Activated CD4-positive, alpha-beta T cell treated with anti-CD3 and anti-CD28 coated beads for 24 hours (primary cell): ENCODE results near the gene RBMS3.
A peak's percentile ranks its signal among the peaks of the same experiment; 100 is the strongest.

Source experiments
- DNase-seq, 2 donors: peaks; one replicate each; pipeline ENCODE4 v3.0.0-alpha.2; 2020; ENCODE audit warnings: low read depth in 2 of 2

The RBMS3 gene

DNA sequence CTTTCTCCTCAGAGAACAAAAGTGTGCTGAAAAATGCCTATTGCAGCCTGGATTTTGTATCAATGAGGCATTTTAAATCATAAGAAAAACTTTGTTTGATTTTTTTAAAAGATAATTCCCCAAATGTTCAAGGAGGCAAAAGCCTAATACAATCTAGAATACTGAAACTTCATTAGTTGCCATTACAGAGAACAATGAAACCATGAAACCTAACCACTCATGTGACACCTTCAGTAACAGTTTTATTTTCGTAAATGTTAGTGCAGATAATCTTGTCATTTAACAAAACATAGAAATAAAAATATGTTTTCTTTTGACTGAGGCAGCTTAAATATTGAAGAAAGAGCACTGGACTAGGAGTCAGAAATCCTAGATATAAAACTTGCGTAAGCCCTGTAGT lies 655.9 kb downstream of the RBMS3 start:
- DNase-seq: no peak

DNA sequence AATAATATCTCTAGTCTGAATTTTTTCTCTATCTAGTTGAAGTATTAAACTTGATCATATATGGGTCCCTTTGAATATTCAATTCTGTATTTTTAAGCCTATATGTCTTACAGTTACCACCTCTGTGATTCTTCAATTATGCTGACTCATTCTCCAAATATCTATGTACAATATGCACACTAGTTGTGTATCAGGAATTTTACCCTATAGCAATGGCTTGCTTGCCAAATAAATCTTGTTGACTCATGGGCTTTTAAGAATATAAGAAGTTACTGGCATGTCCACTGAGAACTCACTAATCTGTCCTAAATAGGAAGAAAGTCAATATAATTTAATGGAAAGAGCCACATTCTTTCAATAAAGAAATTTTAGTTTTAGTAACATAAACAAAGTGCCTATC lies 656.3 kb downstream of the RBMS3 start:
- no peak for DNase-seq

DNA sequence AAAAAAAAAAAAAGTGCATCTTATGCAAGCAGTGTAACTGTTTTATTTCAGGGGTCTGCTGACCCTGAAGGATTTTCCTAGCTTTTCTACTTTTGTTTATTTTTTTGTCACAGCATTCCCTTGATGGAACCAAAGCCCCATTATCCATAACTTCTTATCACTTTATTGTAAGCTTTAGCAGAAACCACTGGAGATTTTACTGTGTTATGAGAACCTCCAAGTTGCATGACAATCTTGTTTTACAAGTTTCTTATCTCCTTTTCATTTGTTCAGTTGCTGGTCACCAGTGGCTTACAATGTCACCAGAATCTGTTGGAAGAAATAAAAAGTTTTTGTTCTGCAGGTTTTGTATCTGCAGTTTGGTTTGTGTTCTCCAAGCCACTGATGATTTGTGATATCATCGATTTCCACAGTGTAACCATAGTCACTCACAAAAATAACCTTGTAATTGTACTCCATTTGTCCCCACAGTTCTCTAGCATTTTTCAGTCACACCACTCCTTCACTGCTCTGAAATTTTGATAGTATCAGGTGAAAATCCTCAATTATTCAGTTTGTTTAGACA lies 660.0 kb downstream of the RBMS3 start:
- no peak for DNase-seq

DNA sequence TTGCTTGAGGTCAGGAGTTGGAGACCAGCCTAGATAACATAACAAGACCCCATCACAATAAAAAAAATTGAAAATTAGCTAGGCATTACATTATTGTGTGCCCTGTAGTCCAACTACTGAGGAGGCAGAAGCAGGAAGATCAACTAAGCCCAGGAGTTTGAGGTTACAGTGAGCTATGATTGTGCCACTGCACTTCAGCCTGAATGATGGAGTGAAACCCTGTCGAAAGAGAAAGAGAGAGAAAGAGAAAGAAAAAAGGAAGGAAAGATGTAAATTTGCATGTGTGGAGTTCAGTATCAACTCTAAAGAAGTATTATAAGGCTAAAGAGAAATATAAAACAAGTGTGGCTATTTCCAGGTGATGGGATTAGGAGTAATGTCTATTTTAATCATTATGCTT lies 661.4 kb downstream of the RBMS3 start:
- no peak for DNase-seq

DNA sequence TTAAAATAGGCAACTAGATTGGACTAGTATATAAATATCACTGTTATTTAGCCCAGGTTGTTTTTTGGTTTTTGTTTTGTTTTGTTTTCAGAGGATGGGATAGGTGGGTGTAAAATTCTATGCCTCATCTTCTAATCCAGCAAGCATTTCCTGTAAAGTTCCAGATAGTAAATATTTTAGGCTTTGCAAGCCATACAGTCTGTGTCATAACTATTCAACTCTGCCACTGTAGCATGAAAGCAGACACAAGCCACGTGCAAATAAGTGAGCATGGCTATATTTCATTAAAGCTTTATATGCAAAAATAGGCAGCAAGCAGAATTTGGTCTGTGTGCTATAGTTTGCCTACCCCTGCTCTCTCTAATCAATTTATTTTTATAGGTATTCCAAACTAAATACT lies 668.3 kb downstream of the RBMS3 start:
- no peak for DNase-seq

DNA sequence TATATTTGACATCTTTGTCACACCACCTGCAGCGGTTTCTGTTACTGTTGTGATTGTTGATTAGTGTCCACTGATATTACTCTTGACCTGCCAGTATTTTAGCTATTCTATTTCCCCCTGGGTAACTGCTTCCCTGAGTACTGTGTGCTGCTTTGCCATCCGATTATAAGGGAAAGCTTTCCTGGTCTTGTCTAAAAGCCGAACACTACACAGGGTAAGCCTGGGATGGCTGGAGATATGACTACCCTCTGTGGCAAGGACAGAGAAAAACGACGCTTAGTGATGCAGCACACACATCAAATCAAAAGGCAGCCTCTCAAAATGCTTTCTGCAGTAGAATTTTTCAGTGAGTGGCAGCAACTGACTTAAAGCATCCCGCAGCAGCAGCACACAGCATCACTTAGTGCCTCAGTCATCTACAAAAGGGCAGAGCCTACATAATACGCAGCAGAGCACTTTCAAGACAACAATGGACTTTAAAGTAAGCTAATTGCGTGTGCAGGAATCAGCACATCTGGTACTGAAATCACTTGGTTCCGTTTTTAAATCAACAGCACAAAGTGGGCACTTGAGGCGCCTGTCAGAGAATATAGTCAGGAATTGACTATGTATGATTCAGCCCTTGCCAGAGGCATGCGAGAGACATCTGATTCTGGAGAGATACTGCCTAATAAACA lies 669.2 kb downstream of the RBMS3 start:
- DNase-seq: no peak

DNA sequence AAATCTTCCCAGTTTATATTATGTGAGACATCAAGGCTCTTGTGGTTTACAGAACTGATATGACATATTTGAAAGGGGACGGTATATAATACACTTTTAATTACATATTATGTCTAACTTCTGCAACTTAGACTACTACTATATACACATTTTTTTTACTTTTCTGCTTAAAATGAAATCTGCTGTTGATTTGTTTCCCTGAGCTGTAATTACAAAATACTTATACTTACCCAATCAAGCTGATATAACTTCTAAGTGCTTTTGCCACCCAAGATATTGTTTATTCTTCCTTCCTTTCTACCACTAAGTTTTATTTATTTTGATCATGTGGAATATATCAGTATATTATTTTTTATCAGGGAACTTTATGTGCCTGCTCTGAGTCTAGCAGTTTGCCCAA lies 671.6 kb downstream of the RBMS3 start:
- DNase-seq: no peak

DNA sequence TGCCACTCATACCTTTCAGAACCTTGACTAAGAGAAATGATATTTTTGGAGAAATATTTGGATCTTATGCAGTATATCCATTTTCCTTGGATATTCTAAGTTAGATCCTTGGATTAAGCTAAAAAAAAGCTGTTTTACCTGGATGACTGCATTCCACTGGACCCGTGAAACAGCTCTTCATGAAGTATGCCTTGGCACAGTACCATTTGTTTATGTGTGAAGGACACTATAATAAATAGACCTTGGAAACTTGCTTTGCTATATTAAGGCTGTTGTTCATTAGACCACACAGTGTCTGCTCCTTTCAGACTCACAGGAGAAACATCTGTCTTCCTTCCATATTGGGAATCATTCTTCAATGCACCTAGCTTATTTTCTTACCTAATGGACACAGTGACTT lies 674.5 kb downstream of the RBMS3 start:
- no peak for DNase-seq

DNA sequence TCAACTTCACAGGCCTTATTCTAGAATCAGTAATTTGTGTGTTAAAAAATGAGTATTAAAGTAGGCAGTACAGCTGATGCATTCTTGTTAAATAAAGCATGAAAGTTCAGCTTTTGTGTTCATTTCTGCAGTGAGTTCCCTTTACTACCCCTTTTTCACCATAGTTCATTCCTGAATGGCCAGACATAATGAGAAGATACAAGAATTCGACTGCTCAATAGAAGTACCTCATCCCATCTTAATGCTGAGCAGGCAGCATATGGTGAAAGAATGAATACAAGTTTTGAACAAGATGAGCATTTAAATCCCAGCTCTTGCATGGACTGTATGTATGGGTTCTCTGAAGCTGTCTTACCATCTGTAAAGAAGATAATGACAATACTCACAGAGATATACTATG lies 677.9 kb downstream of the RBMS3 start:
- DNase-seq: no peak

DNA sequence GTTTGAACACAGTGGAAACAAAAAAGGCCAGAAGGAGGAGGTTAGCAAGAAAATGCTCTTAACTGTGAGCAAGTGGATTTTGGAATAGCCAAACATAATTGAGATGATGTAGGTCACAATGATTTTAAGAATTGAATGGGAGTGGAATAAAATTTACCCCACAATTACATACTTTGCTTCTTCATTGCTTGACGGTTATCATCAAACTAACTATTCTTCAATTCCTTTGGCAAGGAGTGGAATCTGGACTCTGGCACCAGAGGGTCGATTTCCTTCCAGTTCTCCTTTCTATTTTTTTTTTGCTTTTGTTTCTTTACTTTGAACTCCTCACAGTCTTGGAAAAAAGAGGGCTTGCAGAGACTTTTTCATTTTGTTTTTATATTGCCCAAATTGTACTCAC lies 691.0 kb downstream of the RBMS3 start:
- no peak for DNase-seq

DNA sequence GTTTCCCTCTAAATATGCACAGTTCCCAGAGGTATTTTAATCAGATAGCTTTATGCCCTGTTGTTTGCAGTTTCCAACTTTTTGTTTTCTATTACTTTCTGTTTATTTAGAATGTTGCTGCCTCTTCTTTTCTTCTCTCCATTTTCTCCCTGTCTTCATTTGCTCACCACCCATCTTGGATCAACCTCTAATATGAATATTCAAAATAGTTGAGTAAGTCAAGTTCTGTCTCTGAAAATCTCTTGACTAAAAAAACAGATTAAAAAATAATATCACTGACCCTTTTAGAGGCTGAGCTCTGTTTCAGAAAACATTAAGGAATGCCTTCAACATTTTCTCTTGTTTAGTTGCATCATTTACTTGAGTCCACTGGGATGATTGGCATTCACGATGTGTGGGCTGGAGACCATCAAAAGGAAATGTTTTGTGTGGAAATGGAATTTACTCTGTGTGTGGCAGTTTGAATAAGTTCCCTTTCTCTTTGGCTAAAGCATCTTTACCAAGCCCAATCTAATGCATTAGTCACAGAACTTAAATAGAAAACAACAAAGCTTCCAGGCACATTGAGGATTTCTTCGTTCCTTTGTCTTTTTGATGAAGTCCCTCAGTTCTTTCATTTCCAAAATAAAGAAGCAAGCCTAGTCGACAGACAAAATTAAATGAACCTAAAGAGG lies 691.6 kb downstream of the RBMS3 start:
- no peak for DNase-seq

DNA sequence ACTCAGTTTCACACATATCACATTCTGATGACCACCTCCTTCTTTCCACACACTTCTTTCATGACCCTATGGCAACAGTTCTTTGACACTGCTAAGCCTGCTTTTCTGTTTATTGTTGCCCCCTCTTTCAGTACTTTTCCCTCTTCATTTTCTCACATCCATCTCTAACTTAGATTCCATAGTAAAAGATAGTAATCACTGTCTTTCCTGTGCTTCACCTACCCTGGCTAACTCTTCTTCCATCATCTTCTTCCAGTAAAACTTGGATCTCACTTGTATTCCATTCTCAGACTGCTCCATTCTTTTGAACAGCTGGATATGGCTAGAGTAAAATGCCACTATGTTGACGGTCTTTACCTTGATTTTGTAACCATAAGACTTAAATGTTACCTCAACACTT lies 692.9 kb downstream of the RBMS3 start:
- no peak for DNase-seq

DNA sequence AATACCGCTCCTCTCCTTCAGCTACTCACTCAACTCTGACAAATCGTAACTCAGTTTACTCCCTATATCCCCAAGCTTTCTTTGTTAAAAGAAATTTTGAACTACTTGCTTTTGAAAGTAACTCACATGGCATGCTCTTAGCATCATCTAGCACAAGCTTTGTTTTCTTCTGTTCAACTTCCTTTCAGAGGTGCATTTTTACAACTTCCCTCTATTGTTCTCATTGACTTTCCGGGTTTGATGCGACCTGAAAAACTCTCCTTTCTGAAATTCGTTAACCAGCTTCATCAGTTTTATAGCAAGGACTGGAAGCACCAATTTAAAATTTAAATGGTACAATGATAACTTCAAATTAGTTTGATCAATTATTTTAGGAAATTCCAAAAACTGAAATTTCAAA lies 696.0 kb downstream of the RBMS3 start:
- no peak for DNase-seq

DNA sequence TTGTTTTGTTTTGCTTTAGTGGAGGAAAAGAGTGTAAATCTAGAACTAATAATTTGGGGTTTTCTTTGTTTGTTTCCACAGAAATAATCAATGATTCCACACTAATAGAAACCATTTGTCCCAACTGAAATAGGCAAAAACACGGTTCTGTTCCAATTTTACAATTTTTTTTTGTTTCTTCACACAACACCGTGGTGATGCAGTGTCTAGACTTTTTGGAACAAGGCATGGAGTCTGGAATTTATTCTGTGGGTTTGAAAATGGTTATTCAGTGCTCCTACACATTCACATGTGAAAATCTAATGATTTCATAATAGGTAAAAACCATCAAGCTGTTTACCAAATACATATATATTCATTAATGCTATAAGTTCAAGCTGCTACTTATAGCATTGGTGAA lies 696.5 kb downstream of the RBMS3 start:
- DNase-seq: no peak

DNA sequence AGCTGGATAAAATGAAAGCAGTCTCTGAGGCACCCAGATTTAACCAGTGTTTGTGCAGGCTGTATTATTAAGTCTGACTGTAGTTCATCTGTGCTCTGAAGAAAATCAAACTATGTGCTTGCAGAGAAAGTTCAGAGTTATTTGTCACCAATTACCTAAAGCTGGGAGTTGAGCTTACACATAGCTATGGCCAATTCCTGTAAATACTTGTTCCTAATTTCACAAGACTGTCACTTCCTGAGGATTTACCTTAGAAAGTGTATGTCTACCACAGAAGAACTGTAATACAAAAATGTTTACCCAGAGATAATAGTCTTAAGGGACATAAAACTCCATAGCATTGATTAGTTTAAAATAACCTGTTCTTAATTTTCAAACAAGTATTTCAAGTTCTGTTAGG lies 697.2 kb downstream of the RBMS3 start:
- DNase-seq: no peak

DNA sequence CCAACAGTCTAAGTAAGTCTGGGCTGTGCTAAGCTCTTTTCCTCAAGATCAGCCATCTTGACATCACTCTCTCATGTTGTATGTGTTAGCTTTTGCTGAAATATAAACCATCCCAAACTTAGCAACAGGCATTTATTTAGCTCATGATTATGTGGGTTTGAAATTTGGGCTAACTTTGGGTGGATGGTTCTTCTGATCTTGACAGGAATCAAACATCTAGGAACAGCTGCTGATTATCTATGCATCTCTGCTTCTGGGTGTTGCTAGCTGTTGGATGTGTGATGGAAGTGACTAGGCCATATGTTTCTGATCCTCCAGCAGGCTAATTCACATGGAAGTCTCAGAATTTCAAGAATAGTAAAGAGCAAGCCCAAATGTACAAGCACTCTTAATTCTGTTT lies 710.3 kb downstream of the RBMS3 start:
- no peak for DNase-seq

DNA sequence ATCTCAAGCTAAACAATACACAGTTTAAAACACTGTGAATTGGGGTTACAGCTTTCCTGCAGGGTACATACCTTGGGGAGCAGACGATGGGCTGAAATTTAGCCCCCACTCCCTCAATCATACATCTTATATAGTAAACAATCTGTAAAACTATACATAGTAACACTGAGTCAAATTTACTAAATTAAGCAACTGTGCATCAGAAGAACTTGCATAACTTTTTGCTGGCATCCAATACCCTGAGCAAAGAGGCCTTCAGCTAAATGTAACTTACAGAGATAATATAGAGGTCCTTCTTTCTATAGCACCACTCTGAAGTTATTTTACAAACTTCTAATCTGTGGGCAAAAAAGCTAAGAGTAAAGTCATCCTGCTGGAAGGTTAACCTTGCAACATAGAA lies 721.9 kb downstream of the RBMS3 start:
- no peak for DNase-seq

DNA sequence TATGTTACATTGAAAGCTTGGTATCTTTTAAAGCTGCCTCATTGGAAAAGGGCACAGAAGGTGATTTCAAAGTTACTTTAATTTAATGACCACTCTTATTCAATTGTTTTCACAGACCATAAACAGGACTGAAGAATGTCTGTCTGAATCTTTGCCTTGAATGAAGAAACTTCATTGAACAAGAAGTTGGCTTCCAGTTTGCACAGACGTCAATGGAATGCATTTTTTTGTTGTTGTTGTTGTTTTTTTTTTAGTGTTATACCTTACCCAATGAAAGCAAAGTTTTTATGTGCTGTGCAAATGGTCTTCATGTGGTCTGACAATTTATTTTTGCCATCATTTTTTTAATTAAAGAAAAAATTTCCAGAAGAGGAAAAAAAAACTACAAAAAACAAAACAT lies 722.9 kb downstream of the RBMS3 start:
- DNase-seq: no peak

DNA sequence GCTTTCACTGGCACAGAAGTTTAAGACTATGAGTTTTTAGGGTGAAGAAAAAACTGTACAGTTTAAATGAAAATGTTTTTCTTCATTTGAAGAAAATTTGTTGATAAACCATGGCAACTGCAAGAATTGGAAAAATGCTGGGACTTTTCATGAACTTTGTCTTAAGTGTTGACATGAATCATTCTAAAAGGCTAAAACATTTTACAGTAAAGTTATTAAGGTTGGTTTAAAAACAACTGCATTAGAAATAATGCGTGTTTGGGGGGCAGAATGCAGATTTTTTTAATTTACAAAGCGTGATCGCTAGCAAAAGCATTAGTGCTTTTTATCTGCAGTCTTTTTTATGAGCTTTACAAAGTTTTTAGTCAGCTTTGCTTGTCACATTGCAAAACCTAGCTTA lies 723.6 kb downstream of the RBMS3 start:
- no peak for DNase-seq

DNA sequence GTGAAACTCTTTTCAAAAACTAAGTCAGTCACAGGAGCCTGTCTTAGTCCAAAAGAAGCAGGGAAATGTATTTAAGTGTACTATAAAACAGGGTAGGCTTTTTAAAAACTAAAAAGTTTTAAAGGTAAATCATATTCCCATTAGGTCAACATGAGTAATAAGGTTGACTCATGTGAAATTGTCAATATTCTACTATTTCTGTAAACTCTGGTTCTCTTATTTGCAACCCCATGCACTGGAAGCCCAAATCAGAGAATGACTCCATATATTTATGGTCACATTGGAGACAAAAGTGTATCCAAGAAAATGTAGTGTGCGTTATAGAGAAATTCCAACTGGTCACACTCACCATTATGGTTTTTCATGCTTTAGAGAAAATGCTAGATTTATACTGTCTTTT lies 725.2 kb downstream of the RBMS3 start:
- no peak for DNase-seq

DNA sequence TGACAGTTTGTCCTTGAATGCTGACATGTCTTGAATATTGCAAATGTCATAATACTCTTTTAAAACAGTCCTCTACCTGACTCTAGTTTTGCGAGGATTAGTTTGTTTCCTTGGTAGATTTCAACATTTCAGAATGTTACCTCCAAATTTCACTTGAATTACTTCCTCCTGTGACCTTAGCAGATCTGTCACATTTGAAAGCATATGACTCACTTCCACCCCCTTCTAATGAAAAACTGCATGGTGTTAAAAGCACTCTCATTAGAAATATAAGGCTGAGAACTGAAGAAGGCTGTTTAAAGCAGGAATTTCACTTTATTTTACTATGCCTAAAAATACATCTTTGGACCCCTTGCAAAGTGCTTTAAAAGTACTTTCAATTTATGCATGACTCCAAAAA lies 726.8 kb downstream of the RBMS3 start:
- no peak for DNase-seq

DNA sequence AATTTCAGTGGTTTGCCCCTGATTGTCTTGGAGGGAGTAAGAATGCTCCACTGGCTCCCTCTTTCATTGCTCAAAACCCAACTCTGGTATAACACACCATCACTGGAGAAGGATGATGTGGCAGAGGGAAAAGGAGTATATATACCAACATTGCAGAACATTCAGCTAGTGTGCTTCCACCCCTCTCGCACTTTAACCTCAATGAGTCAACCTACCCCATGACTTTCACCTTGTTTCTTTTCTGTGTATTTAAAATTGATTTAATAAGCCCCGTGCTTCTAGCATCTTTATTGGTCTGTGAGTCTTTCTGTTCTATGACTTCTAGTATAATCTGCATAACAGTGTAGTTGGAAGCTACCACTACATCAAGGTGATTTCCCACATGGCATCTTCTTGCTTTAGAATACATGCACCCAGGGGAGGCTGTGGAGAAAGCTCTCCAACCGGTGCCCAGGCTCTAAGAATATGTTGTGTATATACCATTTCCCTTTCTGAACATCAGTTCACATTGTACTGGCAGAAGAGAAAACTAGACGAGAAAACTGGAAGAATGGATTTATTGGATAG lies 730.4 kb downstream of the RBMS3 start:
- DNase-seq: no peak

DNA sequence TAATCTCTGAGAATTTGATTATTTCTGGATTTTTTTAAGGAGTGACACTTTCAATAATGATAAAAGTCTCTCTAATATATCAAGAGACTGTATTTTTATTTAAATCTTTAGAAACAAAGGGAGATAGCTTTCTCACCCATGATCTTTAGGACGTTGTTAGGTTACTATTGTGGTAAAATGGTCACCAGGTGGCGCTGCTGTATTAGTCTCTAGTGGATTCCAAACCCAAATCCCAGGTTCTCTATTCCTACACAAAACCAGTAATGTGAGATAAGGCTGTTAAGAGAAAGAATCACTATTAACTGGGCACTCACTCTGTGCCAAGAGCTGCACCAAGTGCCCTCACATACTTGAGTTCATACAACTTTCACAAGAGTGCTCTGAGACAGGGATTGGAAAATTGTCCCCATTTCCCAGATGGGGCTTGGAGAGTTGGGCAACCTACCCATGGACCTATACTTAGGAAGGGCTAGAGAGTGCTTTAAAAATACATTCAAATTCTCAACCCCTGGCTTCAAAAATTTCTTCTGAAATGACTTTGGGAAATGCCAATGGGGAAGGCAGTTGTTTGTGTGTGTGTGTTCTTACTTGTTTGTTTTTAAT lies 732.2 kb downstream of the RBMS3 start:
- DNase-seq: peak; percentile 36 to 40
